Keratinocyte (primary cell): ENCODE results near the gene NCK2. TPM values are rescaled to one million over a fixed set of nuclear protein-coding genes. Genes with fewer than 3 reads are reported as not detected.

Source experiments
- DNase-seq: peaks from one replicate; pipeline ENCODE4 v3.0.0-alpha.2; 2011; ENCODE audit warnings: low read depth, missing footprints, low spot score
- FAIRE-seq: peaks from 2 replicates; lab custom pipeline; 2011; peaks lifted over from hg19 to GRCh38; lab: Jason Lieb, UNC
- H2AFZ ChIP-seq: 2 replicates; pipeline ENCODE4 v1.6.0; 2012; ENCODE audit warnings: low read length, control low read depth, inconsistent platforms; ENCODE audit not compliant: control insufficient read depth
- H3K27ac ChIP-seq: 2 replicates; pipeline ENCODE4 v1.5.1; 2011; ENCODE audit warnings: low read length; ENCODE audit not compliant: control insufficient read depth, insufficient read depth
- H3K27me3 ChIP-seq: 3 replicates; pipeline ENCODE4 v1.6.0; 2011; ENCODE audit warnings: low read length; ENCODE audit not compliant: control insufficient read depth, insufficient read depth; ENCODE audit errors: extremely low read depth
- H3K36me3 ChIP-seq, 2 experiments: 2 replicates in 1 of 2; 3 replicates in 1 of 2; pipeline ENCODE4 v1.5.1; 2011; ENCODE audit warnings: low read length in 2 of 2, mild to moderate bottlenecking in 1 of 2; ENCODE audit not compliant: control insufficient read depth in 2 of 2, insufficient read depth in 2 of 2; ENCODE audit errors: extremely low read depth in 1 of 2
- H3K4me1 ChIP-seq: 3 replicates; pipeline ENCODE4 v1.5.1; 2011; ENCODE audit warnings: low read length; ENCODE audit not compliant: control insufficient read depth, insufficient read depth; ENCODE audit errors: extremely low read depth
- H3K4me2 ChIP-seq: 3 replicates; pipeline ENCODE4 v1.6.0; 2011; ENCODE audit warnings: low read depth, low read length; ENCODE audit not compliant: control insufficient read depth, insufficient read depth; ENCODE audit errors: extremely low read depth
- H3K4me3 ChIP-seq, 3 experiments: fragments of 200-600 bp in 1 of 3; sonication (generic) in 1 of 3; 2 replicates in 2 of 3; 3 replicates in 1 of 3; pipeline ENCODE4 v1.5.1; 2011 to 2016; ENCODE audit warnings: low read length in 3 of 3, mild to moderate bottlenecking in 3 of 3, control low read depth in 2 of 3, inconsistent platforms in 1 of 3, low read depth in 1 of 3, mixed read lengths in 1 of 3, mixed run types in 1 of 3, moderate library complexity in 1 of 3; ENCODE audit not compliant: control insufficient read depth in 2 of 3, insufficient read depth in 2 of 3; ENCODE audit errors: extremely low read depth in 1 of 3
- H3K79me2 ChIP-seq: 2 replicates; pipeline ENCODE4 v1.6.0; 2012; ENCODE audit warnings: low read length; ENCODE audit not compliant: control insufficient read depth, insufficient read depth
- H3K9ac ChIP-seq: 3 replicates; pipeline ENCODE4 v1.6.0; 2011; ENCODE audit warnings: low read length; ENCODE audit not compliant: control insufficient read depth, insufficient read depth; ENCODE audit errors: extremely low read depth
- H3K9me1 ChIP-seq: 3 replicates; pipeline ENCODE4 v1.6.0; 2011; ENCODE audit warnings: low read length; ENCODE audit not compliant: control insufficient read depth, insufficient read depth; ENCODE audit errors: extremely low read depth
- H3K9me3 ChIP-seq: 2 replicates; pipeline ENCODE4 v1.5.1; 2012; ENCODE audit warnings: low read depth, low read length; ENCODE audit not compliant: control insufficient read depth
- H4K20me1 ChIP-seq: 3 replicates; pipeline ENCODE4 v1.6.0; 2011; ENCODE audit warnings: low read length; ENCODE audit not compliant: control insufficient read depth, insufficient read depth; ENCODE audit errors: extremely low read depth
- CTCF ChIP-seq, 3 experiments: IDR thresholded peaks in 1 of 3; conservative IDR thresholded peaks in 1 of 3; optimal IDR thresholded peaks in 1 of 3; 2 replicates in 2 of 3; 3 replicates in 1 of 3; pipeline versions ENCODE3 to v1.5.1; 2011; ENCODE audit warnings: low read length in 3 of 3, mild to moderate bottlenecking in 3 of 3, moderate library complexity in 2 of 3, control low read depth in 1 of 3, inconsistent platforms in 1 of 3; ENCODE audit not compliant: insufficient read depth in 2 of 3; ENCODE audit errors: extremely low read depth in 1 of 3
- EZH2 ChIP-seq: IDR thresholded peaks from one replicate; pipeline ENCODE4 v1.6.1; 2012; ENCODE audit warnings: inconsistent platforms, mild to moderate bottlenecking, low read length, moderate library complexity
- dilution Hi-C: fragments of 300-500 bp; cut with MboI; formaldehyde crosslinking; loops from one replicate; pipeline ENCODE4 v1.7.0; 2020; ENCODE audit warnings: low sequenced_read_pairs; ENCODE audit not compliant: extremely low pct_ligation_motif_present
- polyA plus RNA-seq, 5 experiments: library from polyadenylated mRNA; depleted of rRNA in 3 of 5; stranded (reverse) in 3 of 5; stranded (forward) in 1 of 5; unstranded in 1 of 5; fragments of >200 nt; gene quantifications; 1 replicate in 1 of 5; 2 replicates in 3 of 5; 3 replicates in 1 of 5; pipeline versions ENCODE4 v1.2.1 to v1.2.3, GENCODE V29; 2011 to 2012; ENCODE audit warnings: missing spikeins in 2 of 5, low read depth in 1 of 5, low replicate concordance in 1 of 5

NCK2 gene
- polyA plus RNA-seq, 1 donor (not counting 4 experiments of a cell fraction or from before 2014, with no cell fraction given) = 31.4 TPM

GRCh38 chr2:105919191-105919811 is 174.6 kb downstream of the NCK2 start:
- H3K36me3 ChIP-seq = no peaks in the 10 kb centered on the region
- no peaks in the 10 kb centered on the region for H3K27me3 ChIP-seq
- dilution Hi-C loops = no loop called here
- peaks cover 10% of the 10 kb centered on the region for H3K4me1 ChIP-seq
- peaks cover 7% of the 10 kb centered on the region for H3K9me3 ChIP-seq
- no peaks in the 10 kb centered on the region for H3K79me2 ChIP-seq
- DNase-seq = peak; percentile 13
- no peak overlapping the region for H3K27ac ChIP-seq
- no peaks in the 10 kb centered on the region for H3K9me1 ChIP-seq
- H3K9ac ChIP-seq = no peak overlapping the region
- H2AFZ ChIP-seq = no peak overlapping the region
- no peaks in the 10 kb centered on the region for H4K20me1 ChIP-seq
- TF ChIP-seq CTCF (optimal IDR thresholded peaks at IDR 0.05 in 1 of 3, IDR thresholded peaks at IDR 0.05 in 1 of 3, conservative IDR thresholded peaks at IDR 0.05 in 1 of 3; ENCODE audit: extremely low read depth in 1 of 3, insufficient read depth in 2 of 3, low read length in 3 of 3) (no peak), EZH2 (no peak)
- H3K4me2 ChIP-seq = peak overlapping the region; percentile 53
- H3K4me3 ChIP-seq = no peak overlapping the region
- FAIRE-seq = no peak

GRCh38 chr2:105919826-105920225 is 175.1 kb downstream of the NCK2 start:
- peak overlapping the region; percentile 53 for H3K4me2 ChIP-seq
- no peaks in the 10 kb centered on the region for H3K79me2 ChIP-seq

More at GRCh38 chr2:105919826-105920225, 175.1 kb downstream of the NCK2 start:
- FAIRE-seq (peak; percentile 97), DNase-seq (peak; percentile 62)
- dilution Hi-C loops = no loop called here
- no peaks in the 10 kb centered on the region for H3K9me1 ChIP-seq
- no peak overlapping the region for H2AFZ ChIP-seq
- peaks cover 4% of the 10 kb centered on the region for H3K9me3 ChIP-seq
- no peaks in the 10 kb centered on the region for H3K36me3 ChIP-seq
- H3K27ac ChIP-seq = no peak overlapping the region
- no peaks in the 10 kb centered on the region for H4K20me1 ChIP-seq
- H3K4me3 ChIP-seq = no peak overlapping the region
- TF ChIP-seq CTCF (optimal IDR thresholded peaks at IDR 0.05 in 1 of 3, IDR thresholded peaks at IDR 0.05 in 1 of 3, conservative IDR thresholded peaks at IDR 0.05 in 1 of 3; ENCODE audit: extremely low read depth in 1 of 3, insufficient read depth in 2 of 3, low read length in 3 of 3) (peak; percentile 65 to 83 (median 69)), EZH2 (no peak)
- H3K9ac ChIP-seq = no peak overlapping the region
- H3K4me1 ChIP-seq = peaks cover 10% of the 10 kb centered on the region
- H3K27me3 ChIP-seq = no peaks in the 10 kb centered on the region
